SK-N-SH treated with all-trans-retinoic acid at 6 μM for 48 hours (cell line): ENCODE data around the gene DOK5.

Source experiments
- ATAC-seq: fragments of 200-7000 bp; cut with Tn5 transposase; 3 replicates; pipeline ENCODE4 v1.9.1; 2020; ENCODE audit warnings: mild to moderate bottlenecking, moderate library complexity
- BACH2 ChIP-seq: fragments of 250-450 bp; sonication (Bioruptor Pico); IDR thresholded peaks from 2 replicates; pipeline ENCODE4 v1.9.0; 2021; ENCODE audit warnings: mild to moderate bottlenecking, borderline replicate concordance
- CREB5 ChIP-seq: fragments of 250-450 bp; sonication (Bioruptor Pico); IDR thresholded peaks from 2 replicates; pipeline ENCODE4 v1.5.1; 2020; ENCODE audit warnings: low read depth, mild to moderate bottlenecking, moderate library complexity
- CSDC2 ChIP-seq: fragments of 250-450 bp; sonication (Bioruptor Pico); IDR thresholded peaks from 2 replicates; pipeline ENCODE4 v1.5.0; 2020; ENCODE audit warnings: mild to moderate bottlenecking, moderate library complexity
- CSRNP3 ChIP-seq: fragments of 250-450 bp; sonication (Bioruptor Pico); IDR thresholded peaks from 2 replicates; pipeline ENCODE4 v1.5.1; 2021; ENCODE audit warnings: mild to moderate bottlenecking, moderate library complexity
- ESRRG ChIP-seq: fragments of 250-450 bp; sonication (Bioruptor Pico); IDR thresholded peaks from 2 replicates; pipeline ENCODE4 v1.6.1; 2021; ENCODE audit warnings: mild to moderate bottlenecking
- GLIS3 ChIP-seq: fragments of 250-450 bp; sonication (Bioruptor Pico); IDR thresholded peaks from 2 replicates; pipeline ENCODE4 v1.5.0; 2020; ENCODE audit warnings: mild to moderate bottlenecking, moderate library complexity
- ISL1 ChIP-seq: fragments of 250-450 bp; sonication (Bioruptor Pico); IDR thresholded peaks from 2 replicates; pipeline ENCODE4 v2.1.2; 2022; ENCODE audit warnings: mild to moderate bottlenecking, moderate library complexity
- OSR1 ChIP-seq: fragments of 250-450 bp; sonication (Bioruptor Pico); IDR thresholded peaks from 2 replicates; pipeline ENCODE4 v1.8.0; 2022; ENCODE audit warnings: moderate library complexity, mild to moderate bottlenecking, inconsistent platforms
- PATZ1 ChIP-seq: fragments of 250-450 bp; sonication (Bioruptor Pico); IDR thresholded peaks from 2 replicates; pipeline ENCODE4 v1.8.0; 2020; ENCODE audit warnings: mild to moderate bottlenecking, moderate library complexity, borderline replicate concordance
- POU6F1 ChIP-seq: fragments of 250-450 bp; sonication (Bioruptor Pico); IDR thresholded peaks from 2 replicates; pipeline ENCODE4 v1.8.0; 2021; ENCODE audit warnings: low read depth, mild to moderate bottlenecking, moderate library complexity, borderline replicate concordance
- PPARA ChIP-seq: fragments of 250-450 bp; sonication (Bioruptor Pico); IDR thresholded peaks from 2 replicates; pipeline ENCODE4 v1.5.0; 2020; ENCODE audit warnings: mild to moderate bottlenecking, borderline replicate concordance
- RARB ChIP-seq: fragments of 250-450 bp; sonication (Bioruptor Pico); IDR thresholded peaks from 2 replicates; pipeline ENCODE4 v1.8.0; 2021; ENCODE audit warnings: mild to moderate bottlenecking, moderate library complexity
- SNAI2 ChIP-seq: fragments of 250-450 bp; sonication (Bioruptor Pico); IDR thresholded peaks from 2 replicates; pipeline ENCODE4 v1.5.0; 2020; ENCODE audit warnings: mild to moderate bottlenecking, moderate library complexity
- TCF4 ChIP-seq: fragments of 250-450 bp; sonication (Bioruptor Pico); IDR thresholded peaks from 2 replicates; pipeline ENCODE4 v1.8.0; 2021; ENCODE audit warnings: mild to moderate bottlenecking, moderate library complexity, borderline replicate concordance
- TOX ChIP-seq: fragments of 250-450 bp; sonication (Bioruptor Pico); IDR thresholded peaks from 2 replicates; pipeline ENCODE4 v1.8.0; 2021; ENCODE audit warnings: mild to moderate bottlenecking, moderate library complexity, borderline replicate concordance
- TSHZ2 ChIP-seq: fragments of 250-450 bp; sonication (Bioruptor Pico); IDR thresholded peaks from 2 replicates; pipeline ENCODE4 v1.5.0; 2020; ENCODE audit warnings: mild to moderate bottlenecking, moderate library complexity
- ZC3H10 ChIP-seq: fragments of 250-450 bp; sonication (Bioruptor Pico); IDR thresholded peaks from 2 replicates; pipeline ENCODE4 v1.5.1; 2021; ENCODE audit warnings: mild to moderate bottlenecking, moderate library complexity
- ZFP3 ChIP-seq: fragments of 250-450 bp; sonication (Bioruptor Pico); IDR thresholded peaks from 2 replicates; pipeline ENCODE4 v1.5.0; 2020; ENCODE audit warnings: mild to moderate bottlenecking, moderate library complexity
- ZFP30 ChIP-seq: fragments of 450-650 bp; formaldehyde crosslinking; IDR thresholded peaks from 2 replicates; pipeline ENCODE4 v1.5.0; 2022; ENCODE audit warnings: mild to moderate bottlenecking, moderate library complexity
- ZNF565 ChIP-seq: fragments of 450-650 bp; formaldehyde crosslinking; conservative IDR thresholded peaks from 2 replicates; pipeline ENCODE4 v1.5.0; 2020; ENCODE audit warnings: low read depth, mild to moderate bottlenecking, moderate library complexity
- ZNF70 ChIP-seq: fragments of 450-650 bp; formaldehyde crosslinking; IDR thresholded peaks from 2 replicates; pipeline ENCODE4 v1.5.0; 2020; ENCODE audit warnings: mild to moderate bottlenecking, moderate library complexity
- ZNF8 ChIP-seq: fragments of 450-650 bp; formaldehyde crosslinking; IDR thresholded peaks from 2 replicates; pipeline ENCODE4 v1.5.0; 2020; ENCODE audit warnings: mild to moderate bottlenecking, moderate library complexity

Gene DOK5

GRCh38 chr20:54605319-54605718 is 129.9 kb downstream of the DOK5 start:
- TF ChIP-seq CSDC2 (CRISPR knock-in tag): no peak
- TF ChIP-seq ZFP30: no peak
- TF ChIP-seq TSHZ2 (CRISPR knock-in tag): no peak
- no peak for TF ChIP-seq CREB5 (CRISPR knock-in tag)
- TF ChIP-seq ZC3H10 (CRISPR knock-in tag): no peak
- no peak for TF ChIP-seq PPARA
- no peak for TF ChIP-seq ZNF565 (CRISPR knock-in tag)
- no peak for TF ChIP-seq TCF4 (CRISPR knock-in tag)
- no peak for TF ChIP-seq POU6F1 (CRISPR knock-in tag)
- TF ChIP-seq TOX (CRISPR knock-in tag): no peak
- no peak for TF ChIP-seq PATZ1 (CRISPR knock-in tag)
- TF ChIP-seq BACH2 (CRISPR knock-in tag): no peak
- no peak for TF ChIP-seq CSRNP3 (CRISPR knock-in tag)
- TF ChIP-seq RARB (CRISPR knock-in tag): no peak
- no peak for TF ChIP-seq ISL1 (CRISPR knock-in tag)
- no peak for TF ChIP-seq ESRRG (CRISPR knock-in tag)
- TF ChIP-seq OSR1 (CRISPR knock-in tag): no peak
- no peak for TF ChIP-seq ZNF70
- TF ChIP-seq GLIS3 (CRISPR knock-in tag): no peak
- no peak for TF ChIP-seq SNAI2 (CRISPR knock-in tag)
- ATAC-seq: no peak

- ATAC-seq: no peak
- no peak for TF ChIP-seq GLIS3 (CRISPR knock-in tag)
- TF ChIP-seq ZNF8 (CRISPR knock-in tag): no peak
- no peak for TF ChIP-seq TCF4 (CRISPR knock-in tag)
- no peak for TF ChIP-seq ZNF70
- TF ChIP-seq ZFP3 (CRISPR knock-in tag): no peak
- TF ChIP-seq CREB5 (CRISPR knock-in tag): no peak
- no peak for TF ChIP-seq ZFP30
- no peak for TF ChIP-seq CSRNP3 (CRISPR knock-in tag)
- TF ChIP-seq ZC3H10 (CRISPR knock-in tag): no peak
- no peak for TF ChIP-seq POU6F1 (CRISPR knock-in tag)
- no peak for TF ChIP-seq ZNF565 (CRISPR knock-in tag)
These were observed 131.0 kb downstream of the DOK5 start for GRCh38 chr20:54606380-54606779.
